Superior temporal gyrus (tissue), 1 donor: ENCODE data around the gene SFI1.
"Not testable (repeated sequence)": the region's sequence is repeated elsewhere in the genome, so short reads cannot be mapped to it uniquely, and the experiment has no call there.

Source experiments
- DNase-seq: peaks from one replicate; pipeline ENCODE4 v3.0.0-alpha.2; 2016; ENCODE audit errors: extremely low spot score

The SFI1 gene

GRCh38 chr22:31496007-31496734 is at the start of gene SFI1:
Gene SFI1, plus strand, starts transcription at chr22:31496536. Its CDS starts 11,749 bp downstream, at chr22:31508285.
- DNase-seq = peak; percentile 92

GRCh38 chr22:31446767-31447166 is 49.6 kb upstream of the SFI1 start:
- no peak for DNase-seq

GRCh38 chr22:31447337-31447736 is 49.0 kb upstream of the SFI1 start:
- DNase-seq = no peak

GRCh38 chr22:31448382-31448781 is 48.0 kb upstream of the SFI1 start:
- DNase-seq = no peak

- DNase-seq = no peak
Measured at GRCh38 chr22:31449506-31449905, 46.8 kb upstream of the SFI1 start.

- DNase-seq = no peak
Measured at GRCh38 chr22:31451709-31452571, 44.4 kb upstream of the SFI1 start.

GRCh38 chr22:31461699-31462098 is 34.6 kb upstream of the SFI1 start:
- no peak for DNase-seq

GRCh38 chr22:31465307-31465706 is 31.0 kb upstream of the SFI1 start:
- DNase-seq = no peak

GRCh38 chr22:31474743-31475142 is 21.6 kb upstream of the SFI1 start:
- DNase-seq = no peak

- DNase-seq = no peak
Measured at GRCh38 chr22:31475800-31476199, 20.5 kb upstream of the SFI1 start.

- DNase-seq = no peak
Measured at GRCh38 chr22:31477329-31477728, 19.0 kb upstream of the SFI1 start.

- DNase-seq = no peak
Measured at GRCh38 chr22:31481129-31481528, 15.2 kb upstream of the SFI1 start.

- not testable (repeated sequence) for DNase-seq
Measured at GRCh38 chr22:31482470-31482869, 13.9 kb upstream of the SFI1 start.

GRCh38 chr22:31486369-31486768 is 10.0 kb upstream of the SFI1 start:
- not testable (repeated sequence) for DNase-seq

GRCh38 chr22:31486951-31487350 is 9.4 kb upstream of the SFI1 start:
- no peak for DNase-seq

GRCh38 chr22:31488346-31488883 is 7.9 kb upstream of the SFI1 start:
- no peak for DNase-seq

GRCh38 chr22:31488988-31489617 is 7.2 kb upstream of the SFI1 start:
- no peak for DNase-seq

- DNase-seq = peak; percentile 75
Measured at GRCh38 chr22:31489632-31490495, 6.5 kb upstream of the SFI1 start, which contains the start of gene EIF4ENIF1. Gene EIF4ENIF1, minus strand, starts transcription at chr22:31489842. Its CDS starts 1,124 bp downstream, at chr22:31488718.

- DNase-seq = peak; percentile 69
Measured at GRCh38 chr22:31490496-31490925, 5.8 kb upstream of the SFI1 start.

GRCh38 chr22:31491218-31491962 is 4.9 kb upstream of the SFI1 start:
- DNase-seq = no peak
